Keratinocyte (primary cell): ENCODE data around the gene KLF12. TPM values are rescaled to one million over a fixed set of nuclear protein-coding genes. Genes with fewer than 3 reads are reported as not detected.

Source experiments
- DNase-seq: peaks from one replicate; pipeline ENCODE4 v3.0.0-alpha.2; 2011; ENCODE audit warnings: low read depth, missing footprints, low spot score
- FAIRE-seq: peaks from 2 replicates; lab custom pipeline; 2011; peaks lifted over from hg19 to GRCh38; lab: Jason Lieb, UNC
- H2AFZ ChIP-seq: 2 replicates; pipeline ENCODE4 v1.6.0; 2012; ENCODE audit warnings: low read length, control low read depth, inconsistent platforms; ENCODE audit not compliant: control insufficient read depth
- H3K27ac ChIP-seq: 2 replicates; pipeline ENCODE4 v1.5.1; 2011; ENCODE audit warnings: low read length; ENCODE audit not compliant: control insufficient read depth, insufficient read depth
- H3K27me3 ChIP-seq: 3 replicates; pipeline ENCODE4 v1.6.0; 2011; ENCODE audit warnings: low read length; ENCODE audit not compliant: control insufficient read depth, insufficient read depth; ENCODE audit errors: extremely low read depth
- H3K36me3 ChIP-seq, 2 experiments: 2 replicates in 1 of 2; 3 replicates in 1 of 2; pipeline ENCODE4 v1.5.1; 2011; ENCODE audit warnings: low read length in 2 of 2, mild to moderate bottlenecking in 1 of 2; ENCODE audit not compliant: control insufficient read depth in 2 of 2, insufficient read depth in 2 of 2; ENCODE audit errors: extremely low read depth in 1 of 2
- H3K4me1 ChIP-seq: 3 replicates; pipeline ENCODE4 v1.5.1; 2011; ENCODE audit warnings: low read length; ENCODE audit not compliant: control insufficient read depth, insufficient read depth; ENCODE audit errors: extremely low read depth
- H3K4me2 ChIP-seq: 3 replicates; pipeline ENCODE4 v1.6.0; 2011; ENCODE audit warnings: low read depth, low read length; ENCODE audit not compliant: control insufficient read depth, insufficient read depth; ENCODE audit errors: extremely low read depth
- H3K4me3 ChIP-seq, 3 experiments: fragments of 200-600 bp in 1 of 3; sonication (generic) in 1 of 3; 2 replicates in 2 of 3; 3 replicates in 1 of 3; pipeline ENCODE4 v1.5.1; 2011 to 2016; ENCODE audit warnings: low read length in 3 of 3, mild to moderate bottlenecking in 3 of 3, control low read depth in 2 of 3, inconsistent platforms in 1 of 3, low read depth in 1 of 3, mixed read lengths in 1 of 3, mixed run types in 1 of 3, moderate library complexity in 1 of 3; ENCODE audit not compliant: control insufficient read depth in 2 of 3, insufficient read depth in 2 of 3; ENCODE audit errors: extremely low read depth in 1 of 3
- H3K79me2 ChIP-seq: 2 replicates; pipeline ENCODE4 v1.6.0; 2012; ENCODE audit warnings: low read length; ENCODE audit not compliant: control insufficient read depth, insufficient read depth
- H3K9ac ChIP-seq: 3 replicates; pipeline ENCODE4 v1.6.0; 2011; ENCODE audit warnings: low read length; ENCODE audit not compliant: control insufficient read depth, insufficient read depth; ENCODE audit errors: extremely low read depth
- H3K9me1 ChIP-seq: 3 replicates; pipeline ENCODE4 v1.6.0; 2011; ENCODE audit warnings: low read length; ENCODE audit not compliant: control insufficient read depth, insufficient read depth; ENCODE audit errors: extremely low read depth
- H3K9me3 ChIP-seq: 2 replicates; pipeline ENCODE4 v1.5.1; 2012; ENCODE audit warnings: low read depth, low read length; ENCODE audit not compliant: control insufficient read depth
- H4K20me1 ChIP-seq: 3 replicates; pipeline ENCODE4 v1.6.0; 2011; ENCODE audit warnings: low read length; ENCODE audit not compliant: control insufficient read depth, insufficient read depth; ENCODE audit errors: extremely low read depth
- CTCF ChIP-seq, 3 experiments: IDR thresholded peaks in 1 of 3; conservative IDR thresholded peaks in 1 of 3; optimal IDR thresholded peaks in 1 of 3; 2 replicates in 2 of 3; 3 replicates in 1 of 3; pipeline versions ENCODE3 to v1.5.1; 2011; ENCODE audit warnings: low read length in 3 of 3, mild to moderate bottlenecking in 3 of 3, moderate library complexity in 2 of 3, control low read depth in 1 of 3, inconsistent platforms in 1 of 3; ENCODE audit not compliant: insufficient read depth in 2 of 3; ENCODE audit errors: extremely low read depth in 1 of 3
- EZH2 ChIP-seq: IDR thresholded peaks from one replicate; pipeline ENCODE4 v1.6.1; 2012; ENCODE audit warnings: inconsistent platforms, mild to moderate bottlenecking, low read length, moderate library complexity
- dilution Hi-C: fragments of 300-500 bp; cut with MboI; formaldehyde crosslinking; loops from one replicate; pipeline ENCODE4 v1.7.0; 2020; ENCODE audit warnings: low sequenced_read_pairs; ENCODE audit not compliant: extremely low pct_ligation_motif_present
- polyA plus RNA-seq, 5 experiments: library from polyadenylated mRNA; depleted of rRNA in 3 of 5; stranded (reverse) in 3 of 5; stranded (forward) in 1 of 5; unstranded in 1 of 5; fragments of >200 nt; gene quantifications; 1 replicate in 1 of 5; 2 replicates in 3 of 5; 3 replicates in 1 of 5; pipeline versions ENCODE4 v1.2.1 to v1.2.3, GENCODE V29; 2011 to 2012; ENCODE audit warnings: missing spikeins in 2 of 5, low read depth in 1 of 5, low replicate concordance in 1 of 5

KLF12 gene
- polyA plus RNA-seq, 1 donor (not counting 4 experiments of a cell fraction or from before 2014, with no cell fraction given), result 6.1 TPM

- H3K36me3 ChIP-seq, result no peaks in the 10 kb centered on the region
- TF ChIP-seq CTCF (optimal IDR thresholded peaks at IDR 0.05 in 1 of 3, IDR thresholded peaks at IDR 0.05 in 1 of 3, conservative IDR thresholded peaks at IDR 0.05 in 1 of 3; ENCODE audit: extremely low read depth in 1 of 3, insufficient read depth in 2 of 3, low read length in 3 of 3), result no peak
- no peak for TF ChIP-seq EZH2
- H3K27ac ChIP-seq, result no peak overlapping the region
- no peaks in the 10 kb centered on the region for H3K4me1 ChIP-seq
- no peaks in the 10 kb centered on the region for H3K27me3 ChIP-seq
- peaks cover 26% of the 10 kb centered on the region for H3K79me2 ChIP-seq
- dilution Hi-C loops, result no loop called here
- DNase-seq (no peak), FAIRE-seq (no peak)
- H4K20me1 ChIP-seq, result no peaks in the 10 kb centered on the region
- no peaks in the 10 kb centered on the region for H3K9me3 ChIP-seq
- no peak overlapping the region for H3K9ac ChIP-seq
- H2AFZ ChIP-seq, result no peak overlapping the region
- no peak overlapping the region for H3K4me2 ChIP-seq
- no peak overlapping the region for H3K4me3 ChIP-seq
- no peaks in the 10 kb centered on the region for H3K9me1 ChIP-seq
These were observed 46.8 kb downstream of the KLF12 start for GRCh38 chr13:74087357-74087756.
